GM21619 (cell line): ENCODE data around the gene AKT2.

Experiments
- ATAC-seq: cut with Tn5 transposase; IDR thresholded peaks from one replicate; pipeline ENCODE4 v1.9.1; 2021; ENCODE audit not compliant: unreplicated experiment

AKT2 gene

DNA sequence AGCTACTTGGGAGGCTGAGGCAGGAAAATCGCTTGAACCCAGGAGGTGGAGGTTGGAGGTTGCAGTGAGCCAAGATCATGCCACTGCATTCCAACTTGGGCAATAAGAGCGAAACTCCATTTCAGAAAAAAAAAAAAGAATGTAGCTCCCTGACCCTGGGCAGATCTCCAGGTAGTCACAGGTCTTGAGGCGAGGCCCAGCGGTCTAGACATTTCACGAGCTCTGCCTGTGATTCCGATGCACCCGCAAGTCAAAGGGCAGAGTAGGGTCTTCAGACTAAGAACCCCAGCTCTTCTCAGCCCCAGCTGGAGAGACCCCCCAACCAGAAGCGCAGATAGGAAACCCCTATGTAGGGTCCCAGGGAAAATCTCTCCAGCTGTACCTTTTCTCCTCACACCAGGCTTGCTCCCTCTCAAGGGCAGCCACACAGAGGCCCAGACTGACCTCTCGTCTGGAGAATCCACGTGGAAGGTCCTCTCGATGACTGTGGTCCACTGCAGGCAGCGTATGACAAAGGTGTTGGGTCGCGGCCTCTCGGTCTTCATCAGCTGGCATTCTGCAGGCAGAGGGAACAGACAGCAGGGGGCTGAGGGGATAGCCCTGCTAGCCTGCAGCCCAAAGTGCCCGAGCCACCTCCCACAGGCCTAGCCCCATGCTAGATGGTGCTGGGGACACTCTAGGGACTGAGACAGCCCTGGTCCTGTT, 30.3 kb downstream of the AKT2 start:
- ATAC-seq = no peak

DNA sequence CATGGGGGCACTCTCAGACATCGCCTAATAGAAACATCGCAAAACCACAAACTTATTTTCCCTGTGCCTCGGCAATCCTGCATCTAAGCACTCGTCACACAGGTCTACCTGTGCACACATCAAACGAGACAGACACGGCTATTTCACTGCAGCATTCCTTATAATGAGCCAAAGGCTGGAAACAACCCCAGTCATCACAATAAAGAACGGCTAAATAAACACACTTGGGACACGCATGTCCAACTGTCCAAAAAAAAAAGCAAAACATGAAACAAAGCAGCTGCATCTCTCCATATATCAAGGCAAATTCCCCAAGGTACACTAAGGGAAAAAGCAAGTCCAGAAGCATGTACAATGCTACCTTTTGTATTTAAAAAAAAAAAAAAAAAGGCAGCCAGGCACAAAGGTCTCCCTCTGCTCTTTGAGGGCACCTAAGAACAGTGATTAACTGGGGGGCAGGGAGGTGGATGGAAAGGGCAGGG, 31.5 kb downstream of the AKT2 start:
- no peak for ATAC-seq

DNA sequence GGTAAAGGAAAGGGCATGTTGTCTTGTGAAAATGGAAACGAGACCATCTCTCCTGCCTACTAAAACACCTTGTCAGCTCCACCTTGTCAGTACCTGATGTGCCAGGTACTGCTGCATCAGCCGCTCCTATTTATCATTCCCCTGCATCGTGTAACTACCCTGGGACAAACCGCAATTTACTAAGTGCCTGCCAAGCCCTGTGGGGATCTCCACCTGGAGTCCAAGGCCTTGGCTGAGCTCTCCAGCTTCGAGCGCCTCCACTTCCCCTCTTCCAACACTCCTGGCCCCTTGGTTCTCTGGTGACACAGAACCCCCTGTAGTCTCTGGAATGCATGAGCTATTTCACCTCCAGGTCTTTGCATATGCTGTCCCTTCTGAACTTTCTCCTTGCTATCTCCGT, 32.8 kb downstream of the AKT2 start:
- no peak for ATAC-seq

DNA sequence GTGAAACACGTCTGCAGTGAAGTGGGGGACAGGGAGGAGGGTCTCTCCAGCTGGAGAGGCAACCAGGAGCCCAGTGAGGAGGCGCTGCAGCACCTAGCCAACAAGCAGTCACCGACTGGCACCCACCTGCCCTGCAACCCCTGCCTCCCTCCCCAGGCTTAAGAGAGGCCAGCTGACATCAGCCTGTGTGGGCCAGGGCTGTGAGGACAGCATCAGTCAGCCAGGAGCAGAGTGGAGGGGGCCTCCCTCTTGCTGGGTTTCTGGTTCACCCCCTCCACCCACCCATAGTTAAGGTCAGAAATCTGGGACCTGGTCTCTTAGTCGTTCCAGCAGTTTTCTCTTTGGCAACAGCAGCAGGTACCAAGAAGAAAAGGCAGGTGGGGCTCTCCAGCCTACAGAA, 33.2 kb downstream of the AKT2 start:
- ATAC-seq = no peak

DNA sequence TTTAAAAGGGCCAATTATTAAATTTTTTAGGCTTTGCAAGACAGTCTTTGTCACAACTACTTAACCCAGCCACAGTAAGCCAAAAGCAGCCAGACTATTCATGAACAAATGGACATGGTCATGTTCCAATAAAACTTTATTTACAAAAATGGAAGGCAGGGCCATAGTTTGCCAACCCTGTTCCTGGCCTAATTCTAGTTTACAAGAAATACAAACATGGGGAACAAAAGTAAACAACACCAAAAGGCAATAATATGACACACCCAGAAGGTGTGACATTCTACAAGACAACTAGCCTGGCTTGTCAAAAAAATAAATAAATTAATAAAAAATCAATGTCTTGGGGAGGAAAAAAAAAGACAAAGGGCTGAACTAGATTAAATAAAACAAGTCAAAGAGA, 33.9 kb downstream of the AKT2 start:
- no peak for ATAC-seq

DNA sequence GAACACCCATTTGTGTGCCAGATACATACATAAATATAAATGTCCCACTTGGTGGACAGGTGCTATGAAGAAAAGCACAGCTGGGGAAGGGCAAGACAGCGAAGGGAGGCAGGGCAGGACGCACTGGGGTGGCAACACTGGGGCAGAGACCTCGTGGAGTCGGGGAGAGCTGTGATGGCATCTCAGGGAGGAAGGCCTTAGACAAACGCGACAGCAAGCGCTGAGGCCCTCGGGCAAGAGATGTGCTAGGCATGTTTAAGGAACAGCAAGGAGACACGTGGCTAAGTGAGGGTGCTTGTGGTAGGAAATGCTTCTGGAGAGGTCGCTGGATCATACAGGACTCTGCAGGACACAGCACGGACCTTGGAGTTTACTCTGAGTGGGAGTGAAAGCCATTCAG, 35.4 kb downstream of the AKT2 start:
- ATAC-seq = no peak

DNA sequence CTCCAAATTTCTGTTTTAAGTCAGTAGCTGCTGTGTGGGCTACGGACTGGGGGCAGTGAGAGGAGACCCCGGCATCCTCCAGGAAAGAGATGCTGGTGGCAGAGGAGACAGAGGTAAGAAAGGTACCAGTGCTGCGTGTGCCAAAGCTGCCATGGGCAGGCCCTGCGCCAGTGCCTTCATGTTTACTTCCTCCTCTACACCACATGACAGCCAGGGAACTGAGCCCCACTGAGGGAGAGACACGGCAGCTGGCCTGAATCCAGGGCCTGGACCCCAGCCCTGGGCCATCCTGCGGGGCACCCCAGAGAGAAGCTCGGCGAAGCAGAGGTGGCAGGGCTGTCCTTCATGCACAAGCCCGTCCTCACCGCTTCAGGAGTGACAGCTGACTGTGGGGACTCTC, 35.9 kb downstream of the AKT2 start:
- ATAC-seq = no peak

DNA sequence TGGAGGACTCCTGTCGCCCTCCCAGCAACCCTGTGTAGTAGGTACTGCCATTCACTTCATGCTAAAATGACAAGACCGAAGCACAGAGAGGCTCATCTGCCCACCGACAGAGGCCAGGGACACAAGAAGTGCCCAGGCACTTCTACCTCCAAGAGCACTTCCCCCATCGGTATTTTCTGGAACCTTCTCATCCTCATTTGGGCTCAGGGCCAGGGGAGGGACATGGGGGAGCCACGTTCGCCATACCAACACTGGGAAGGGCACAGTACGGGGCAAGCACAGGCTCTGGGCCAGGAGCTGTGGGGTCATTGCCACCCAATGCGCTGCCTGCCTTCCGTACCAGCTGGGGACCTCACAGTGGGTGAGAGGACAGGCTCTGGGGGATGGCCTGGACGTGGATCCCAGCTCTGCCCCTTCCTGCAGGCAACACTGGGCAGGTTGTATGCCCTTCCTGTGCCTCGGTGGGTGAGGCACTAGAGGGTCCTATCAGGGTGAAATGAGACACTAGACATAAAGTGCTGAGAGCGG, 37.3 kb downstream of the AKT2 start:
- no peak for ATAC-seq

DNA sequence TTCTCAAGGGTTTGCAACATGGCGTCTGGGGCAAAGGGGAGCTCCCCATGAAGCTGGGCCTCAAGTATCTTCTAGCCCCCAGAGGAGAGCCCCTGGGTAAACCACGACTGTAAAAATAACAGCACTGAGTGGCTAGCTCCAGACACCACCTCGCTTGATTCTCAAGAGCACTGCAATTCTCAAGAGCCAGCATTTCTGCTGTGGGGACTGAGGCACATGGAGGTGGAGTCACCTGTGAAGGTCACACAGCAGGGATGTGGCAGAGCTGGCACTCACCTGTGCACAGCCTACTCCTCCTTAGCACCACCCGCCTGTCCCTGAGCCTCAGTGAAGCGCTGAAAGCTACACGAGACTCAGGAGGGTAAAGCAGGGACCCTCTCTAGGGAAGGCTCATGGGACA, 38.0 kb downstream of the AKT2 start:
- no peak for ATAC-seq

DNA sequence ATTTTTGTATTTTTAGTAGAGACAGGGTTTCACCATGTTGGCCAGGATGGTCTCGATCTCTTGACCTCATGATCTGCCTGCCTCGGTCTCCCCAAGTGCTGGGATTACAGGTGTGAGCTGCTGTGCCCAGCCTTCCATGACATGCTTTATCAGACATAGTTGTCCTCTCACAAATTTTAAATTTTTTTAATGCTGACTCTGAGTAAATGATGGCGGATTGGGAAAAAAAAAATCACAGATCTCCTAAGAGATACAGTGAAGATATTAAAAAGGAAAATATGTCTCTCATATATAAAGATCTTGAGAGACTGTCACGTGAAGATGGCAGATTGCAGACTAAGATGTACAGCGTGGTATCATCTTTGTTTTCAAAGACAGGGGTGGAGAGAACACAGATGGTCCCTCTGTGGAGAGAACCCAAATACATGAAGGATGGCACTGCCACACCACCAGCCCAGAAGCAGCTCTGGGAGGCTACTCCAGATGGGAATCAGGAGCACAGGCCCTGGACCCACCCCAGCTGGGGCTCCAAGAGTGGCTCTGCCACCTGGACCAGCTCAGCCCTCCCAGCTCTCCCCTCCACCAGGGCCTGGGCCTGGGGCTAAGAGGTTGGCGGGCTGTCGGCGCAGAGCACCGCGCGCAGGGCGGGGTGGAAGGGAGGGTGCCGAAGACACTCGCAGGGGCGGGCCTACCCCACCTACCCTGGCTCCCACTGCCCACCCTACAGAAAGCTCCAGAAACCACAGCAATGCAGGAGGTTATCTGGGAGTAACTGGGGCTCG, 38.7 kb downstream of the AKT2 start:
- no peak for ATAC-seq

DNA sequence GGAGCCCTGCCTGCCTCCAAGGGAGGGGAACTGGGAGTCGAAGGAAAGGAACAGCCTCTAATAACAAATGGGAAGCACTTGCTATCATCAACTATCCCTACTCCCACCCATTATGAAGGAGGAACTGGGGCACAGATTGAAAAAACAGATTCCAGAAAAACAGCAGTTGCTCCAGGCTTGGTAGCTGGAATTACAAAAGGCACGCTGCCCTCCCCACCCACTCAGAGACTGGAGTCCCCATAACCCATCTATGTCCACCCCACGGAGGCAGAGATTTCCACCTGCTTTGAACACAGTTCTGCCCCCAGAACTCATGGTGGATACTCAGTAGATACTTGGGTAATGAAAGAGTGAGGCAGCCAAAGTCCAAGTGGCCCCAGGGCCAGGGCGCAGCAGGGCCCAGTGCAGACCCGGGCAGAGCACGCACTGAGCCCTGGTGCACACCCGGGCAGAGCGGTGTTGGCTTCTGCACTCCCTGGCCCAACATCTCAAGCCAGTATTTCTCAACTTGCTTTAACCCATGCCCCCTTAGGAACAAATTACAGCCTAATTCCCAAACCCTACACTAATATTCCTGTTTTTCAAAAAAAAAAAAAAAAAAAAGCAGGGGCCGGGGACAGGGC, 39.5 kb downstream of the AKT2 start:
- no peak for ATAC-seq

DNA sequence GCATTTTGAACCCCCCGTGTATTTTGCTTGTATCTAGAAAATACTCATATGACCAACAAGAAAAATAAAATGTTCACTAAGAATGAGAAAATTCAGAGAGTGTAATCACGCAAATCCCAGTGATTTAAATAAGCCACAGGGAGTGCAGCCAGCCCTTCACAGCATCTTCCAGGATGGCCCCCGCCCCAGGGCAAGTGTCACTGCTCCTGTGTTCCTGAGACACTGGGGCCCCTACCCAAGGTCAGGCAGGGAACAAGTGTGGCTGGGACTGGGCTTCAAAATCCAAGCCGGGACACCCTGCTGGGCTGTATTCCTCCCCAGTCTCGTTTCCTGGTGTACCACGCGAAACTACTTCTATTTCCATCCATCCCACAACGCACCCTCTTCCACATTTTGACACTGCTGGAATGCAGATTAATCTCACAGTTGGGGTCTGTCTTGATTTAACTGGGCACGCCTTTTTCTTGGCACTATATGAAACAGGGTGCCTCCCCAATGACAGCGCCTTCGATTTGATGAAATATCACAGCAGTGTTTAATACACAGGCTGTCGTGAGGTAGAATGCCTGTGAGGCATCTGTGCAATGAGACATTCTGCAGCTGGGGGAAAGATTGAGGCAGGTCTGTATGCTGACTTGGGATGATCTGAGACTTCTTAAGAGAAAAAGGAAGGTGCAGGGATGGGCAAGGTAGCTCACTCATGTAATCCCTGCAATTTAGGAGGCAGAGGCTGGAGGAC, 40.4 kb downstream of the AKT2 start:
- ATAC-seq = no peak

DNA sequence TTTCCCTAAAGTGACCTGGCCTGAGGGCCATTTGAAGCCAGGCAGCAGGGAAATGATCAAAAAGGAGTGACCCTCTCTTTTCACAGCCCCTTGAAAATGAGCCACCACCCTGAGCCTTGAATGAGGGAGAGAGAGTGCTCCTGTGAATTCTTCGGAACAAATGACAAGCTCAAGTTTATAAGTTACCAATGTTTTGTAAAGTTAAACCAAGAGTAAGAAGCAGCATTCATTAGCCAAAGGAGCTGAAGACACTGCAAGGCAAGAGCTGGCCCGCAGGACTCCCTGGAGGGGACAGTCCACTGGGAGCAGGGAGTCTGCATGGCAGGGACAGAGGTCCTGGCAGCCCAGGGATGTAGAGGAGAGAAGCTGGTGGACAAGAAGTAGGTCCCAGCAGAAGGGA, 42.0 kb downstream of the AKT2 start:
- ATAC-seq = no peak

DNA sequence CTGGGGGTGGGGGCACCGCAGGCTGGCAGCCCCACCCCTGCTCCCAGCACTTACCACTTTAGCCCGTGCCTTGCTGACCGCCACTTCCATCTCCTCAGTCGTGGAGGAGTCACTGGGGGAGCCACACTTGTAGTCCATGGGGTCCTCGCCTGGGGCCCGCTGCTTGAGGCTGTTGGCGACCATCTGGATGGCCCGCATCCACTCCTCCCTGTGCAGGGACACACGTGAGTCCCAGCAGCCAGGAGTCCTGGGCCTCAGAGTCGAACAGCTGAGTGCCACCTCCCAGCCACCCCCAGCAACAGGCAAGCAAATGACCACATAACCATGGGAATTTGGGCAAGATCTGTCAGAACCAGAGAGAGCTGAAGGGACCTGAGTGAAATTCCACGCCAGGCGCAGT, 42.7 kb downstream of the AKT2 start:
- no peak for ATAC-seq

DNA sequence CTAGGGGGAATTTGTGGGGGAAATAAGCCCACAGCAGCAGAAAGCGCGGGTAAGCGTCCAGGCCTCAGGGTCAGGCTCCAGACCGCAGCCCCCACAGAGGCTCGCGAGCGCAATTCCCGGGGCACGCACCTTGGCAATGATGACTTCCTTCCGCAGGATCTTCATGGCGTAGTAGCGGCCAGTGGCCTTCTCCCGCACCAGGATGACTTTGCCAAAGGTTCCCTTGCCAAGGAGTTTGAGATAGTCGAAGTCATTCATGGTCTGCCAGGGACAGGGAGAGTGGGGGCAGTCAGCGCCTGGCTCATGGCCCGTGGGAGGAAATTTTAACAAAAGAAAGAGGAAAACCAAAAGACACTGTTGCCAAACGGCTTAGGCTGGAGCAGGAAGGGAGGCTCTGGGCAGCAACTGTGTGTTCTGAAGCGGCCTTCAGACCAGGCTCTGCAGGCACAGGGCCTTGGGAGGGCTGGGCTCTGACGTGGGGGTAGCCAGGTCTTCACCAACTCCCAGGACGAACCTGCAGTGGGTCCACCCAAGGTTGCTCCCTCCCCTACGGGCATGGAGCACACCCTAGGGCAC, 43.2 kb downstream of the AKT2 start:
- no peak for ATAC-seq

DNA sequence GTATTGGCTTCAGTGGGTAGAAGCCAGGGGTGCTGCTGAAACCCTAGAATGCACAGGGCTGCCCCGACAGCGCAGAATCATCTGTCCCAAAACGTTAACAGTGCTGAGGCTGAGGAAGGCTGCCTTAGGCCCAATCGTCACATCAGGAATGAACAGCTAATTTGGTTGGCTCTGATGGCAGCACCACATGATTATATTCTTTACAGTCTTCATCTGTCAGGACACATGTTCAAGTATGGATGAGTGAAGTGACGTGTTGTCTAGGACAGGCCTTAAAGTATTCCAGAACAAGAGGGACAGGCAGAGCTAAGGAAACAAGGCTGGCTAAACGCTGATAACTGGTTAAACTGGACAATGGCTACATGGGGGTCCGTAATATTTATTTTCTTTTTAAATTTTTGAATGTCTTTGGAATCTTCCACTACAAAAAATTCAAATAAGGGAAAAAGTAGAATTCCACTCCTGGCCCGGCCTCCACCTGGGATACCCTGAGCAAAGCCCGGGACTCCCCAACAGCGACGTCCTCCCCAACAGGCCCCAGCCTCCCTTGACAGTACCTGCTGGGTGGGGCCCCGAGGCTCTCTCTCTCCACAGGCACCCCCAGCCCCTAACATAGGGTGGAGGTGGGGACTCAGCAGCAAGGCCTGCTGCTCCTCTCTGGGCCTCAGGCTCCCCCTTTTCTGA, 43.9 kb downstream of the AKT2 start:
- ATAC-seq = no peak

DNA sequence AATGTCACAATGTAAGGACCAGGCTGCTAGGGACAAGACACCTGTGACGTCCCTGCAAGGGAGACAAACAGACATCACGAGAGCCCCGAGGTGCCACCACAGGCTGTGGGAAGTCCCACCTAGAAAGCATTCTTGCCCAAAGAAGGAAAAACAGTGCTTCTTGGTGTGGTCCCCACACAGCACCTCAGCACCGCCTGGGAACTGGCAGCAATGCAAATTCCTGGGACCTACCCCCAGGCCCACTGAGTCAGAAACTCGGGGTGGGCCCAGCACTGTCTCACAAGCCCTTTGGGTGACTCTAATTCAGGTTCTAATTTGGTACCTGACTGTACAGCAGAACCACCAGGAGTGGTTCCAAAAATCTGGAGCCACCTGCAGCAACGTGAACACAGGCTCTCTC, 44.8 kb downstream of the AKT2 start:
- ATAC-seq = no peak

DNA sequence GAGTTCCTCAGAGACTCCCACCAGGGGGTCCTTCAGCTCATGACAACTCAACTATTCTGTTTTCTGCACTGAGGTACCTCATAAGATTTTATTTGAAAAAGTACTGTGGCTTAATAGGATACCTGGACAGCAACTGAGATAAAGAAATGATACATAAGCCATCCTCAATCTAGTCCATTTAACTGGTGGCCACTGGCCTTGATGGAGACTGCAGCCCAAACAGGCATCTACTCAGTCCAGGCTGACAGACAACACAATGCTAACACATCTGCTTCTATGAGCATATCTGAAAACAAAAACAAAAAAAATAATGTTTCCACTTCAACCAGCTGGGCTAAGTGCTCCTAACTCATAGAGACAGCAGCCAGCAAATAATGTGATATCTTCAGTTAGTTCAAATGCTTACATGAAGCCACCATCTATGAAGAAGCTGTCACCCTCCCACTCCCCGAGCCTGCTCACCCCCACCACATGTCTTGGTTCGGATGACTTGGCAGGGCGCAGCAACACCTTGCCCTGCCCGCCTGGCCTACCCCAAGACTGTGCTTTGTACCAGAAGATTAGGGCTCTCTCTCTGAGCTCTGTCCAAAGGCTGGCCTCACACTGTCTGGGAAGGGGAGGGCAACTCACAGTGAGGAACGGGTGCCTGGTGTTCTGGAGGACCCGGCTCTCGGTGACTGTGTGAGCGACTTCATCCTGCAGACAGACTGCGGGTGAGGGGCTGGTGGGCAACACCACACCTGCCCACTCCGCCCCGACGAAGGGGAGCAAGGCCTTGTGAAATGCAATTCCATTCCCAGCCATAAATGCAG, 45.5 kb downstream of the AKT2 start:
- no peak for ATAC-seq

DNA sequence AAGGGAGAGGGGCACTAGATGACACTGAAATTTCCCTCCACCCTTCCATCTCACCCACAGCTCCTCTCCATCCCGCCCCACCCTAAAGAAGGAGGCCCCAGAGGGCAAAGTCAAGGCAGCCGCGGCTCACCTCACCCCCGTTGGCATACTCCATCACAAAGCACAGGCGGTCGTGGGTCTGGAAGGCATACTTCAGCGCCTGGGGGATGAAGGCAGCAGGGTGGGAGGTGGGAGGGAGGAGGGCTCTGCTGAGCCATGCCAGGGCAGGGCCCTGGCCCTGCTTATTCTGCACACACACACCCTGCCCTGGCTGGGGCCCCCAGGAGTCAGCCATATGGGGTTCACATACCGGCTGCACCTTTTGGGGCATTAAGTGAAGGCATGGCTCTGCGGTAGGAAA, 46.4 kb downstream of the AKT2 start:
- ATAC-seq = no peak
